ENCODE measurements around the gene KCNE1.

DNA sequence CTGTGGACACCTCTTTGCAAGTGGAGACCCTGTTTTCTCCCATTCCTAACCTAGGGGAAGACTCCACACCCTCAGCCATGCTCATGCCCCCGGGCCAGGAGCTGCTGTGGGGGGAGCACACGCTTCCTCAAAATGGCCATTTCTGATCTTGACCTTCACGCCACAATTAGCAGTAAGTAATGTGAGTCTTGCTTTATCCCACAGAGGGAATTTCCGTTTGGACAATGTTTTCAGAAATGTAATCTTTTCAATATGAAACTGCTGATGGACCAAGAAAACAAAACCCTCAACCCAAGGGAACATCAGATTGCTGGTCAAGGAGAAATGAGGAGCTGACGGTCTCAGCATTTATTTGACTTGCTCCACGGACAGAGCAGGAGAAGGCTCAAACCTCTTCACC is 8.3 kb upstream of the KCNE1 start:
- TF ChIP-seq, protein P1, sequence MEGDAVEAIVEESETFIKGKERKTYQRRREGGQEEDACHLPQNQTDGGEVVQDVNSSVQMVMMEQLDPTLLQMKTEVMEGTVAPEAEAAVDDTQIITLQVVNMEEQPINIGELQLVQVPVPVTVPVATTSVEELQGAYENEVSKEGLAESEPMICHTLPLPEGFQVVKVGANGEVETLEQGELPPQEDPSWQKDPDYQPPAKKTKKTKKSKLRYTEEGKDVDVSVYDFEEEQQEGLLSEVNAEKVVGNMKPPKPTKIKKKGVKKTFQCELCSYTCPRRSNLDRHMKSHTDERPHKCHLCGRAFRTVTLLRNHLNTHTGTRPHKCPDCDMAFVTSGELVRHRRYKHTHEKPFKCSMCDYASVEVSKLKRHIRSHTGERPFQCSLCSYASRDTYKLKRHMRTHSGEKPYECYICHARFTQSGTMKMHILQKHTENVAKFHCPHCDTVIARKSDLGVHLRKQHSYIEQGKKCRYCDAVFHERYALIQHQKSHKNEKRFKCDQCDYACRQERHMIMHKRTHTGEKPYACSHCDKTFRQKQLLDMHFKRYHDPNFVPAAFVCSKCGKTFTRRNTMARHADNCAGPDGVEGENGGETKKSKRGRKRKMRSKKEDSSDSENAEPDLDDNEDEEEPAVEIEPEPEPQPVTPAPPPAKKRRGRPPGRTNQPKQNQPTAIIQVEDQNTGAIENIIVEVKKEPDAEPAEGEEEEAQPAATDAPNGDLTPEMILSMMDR (IDR thresholded peaks at IDR 0.05; ENCODE audit: borderline replicate concordance, extremely low read depth, low read length, poor library complexity, severe bottlenecking), result no peak
- no peak for TF ChIP-seq EZH2 (IDR thresholded peaks at IDR 0.05; ENCODE audit: borderline replicate concordance, low read depth, low read length, severe bottlenecking)

All from DND-41 (cell line).